ENCODE measurements around the gene PCDH19. TPM values are rescaled to one million over a fixed set of nuclear protein-coding genes. Genes with fewer than 3 reads are reported as not detected.
A peak's percentile ranks its signal among the peaks of the same experiment; 100 is the strongest.

PCDH19 gene
- total and polyA plus RNA-seq, 2 experiments from 2014 or later, result 0.87 to 1.4 TPM

DNA sequence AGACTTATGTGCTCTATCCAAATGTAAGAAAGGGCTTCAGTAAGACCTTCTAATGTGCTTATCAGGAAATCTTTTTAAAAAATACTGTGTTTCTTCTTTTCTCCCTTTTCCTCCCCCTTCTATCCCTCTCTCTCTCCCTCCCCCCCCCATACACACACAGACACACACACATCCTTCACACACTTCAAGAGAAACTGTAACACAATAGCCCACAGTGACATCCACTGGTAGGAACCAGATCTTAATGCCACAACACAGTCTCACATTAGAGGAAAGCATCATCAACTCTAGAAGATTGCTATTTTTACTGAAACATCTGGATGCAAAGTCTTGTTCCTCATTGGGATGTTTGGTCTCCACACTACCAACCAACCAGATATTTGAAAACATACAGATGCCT, 4.6 kb downstream of the PCDH19 start (continued):
- TF ChIP-seq, protein P1, sequence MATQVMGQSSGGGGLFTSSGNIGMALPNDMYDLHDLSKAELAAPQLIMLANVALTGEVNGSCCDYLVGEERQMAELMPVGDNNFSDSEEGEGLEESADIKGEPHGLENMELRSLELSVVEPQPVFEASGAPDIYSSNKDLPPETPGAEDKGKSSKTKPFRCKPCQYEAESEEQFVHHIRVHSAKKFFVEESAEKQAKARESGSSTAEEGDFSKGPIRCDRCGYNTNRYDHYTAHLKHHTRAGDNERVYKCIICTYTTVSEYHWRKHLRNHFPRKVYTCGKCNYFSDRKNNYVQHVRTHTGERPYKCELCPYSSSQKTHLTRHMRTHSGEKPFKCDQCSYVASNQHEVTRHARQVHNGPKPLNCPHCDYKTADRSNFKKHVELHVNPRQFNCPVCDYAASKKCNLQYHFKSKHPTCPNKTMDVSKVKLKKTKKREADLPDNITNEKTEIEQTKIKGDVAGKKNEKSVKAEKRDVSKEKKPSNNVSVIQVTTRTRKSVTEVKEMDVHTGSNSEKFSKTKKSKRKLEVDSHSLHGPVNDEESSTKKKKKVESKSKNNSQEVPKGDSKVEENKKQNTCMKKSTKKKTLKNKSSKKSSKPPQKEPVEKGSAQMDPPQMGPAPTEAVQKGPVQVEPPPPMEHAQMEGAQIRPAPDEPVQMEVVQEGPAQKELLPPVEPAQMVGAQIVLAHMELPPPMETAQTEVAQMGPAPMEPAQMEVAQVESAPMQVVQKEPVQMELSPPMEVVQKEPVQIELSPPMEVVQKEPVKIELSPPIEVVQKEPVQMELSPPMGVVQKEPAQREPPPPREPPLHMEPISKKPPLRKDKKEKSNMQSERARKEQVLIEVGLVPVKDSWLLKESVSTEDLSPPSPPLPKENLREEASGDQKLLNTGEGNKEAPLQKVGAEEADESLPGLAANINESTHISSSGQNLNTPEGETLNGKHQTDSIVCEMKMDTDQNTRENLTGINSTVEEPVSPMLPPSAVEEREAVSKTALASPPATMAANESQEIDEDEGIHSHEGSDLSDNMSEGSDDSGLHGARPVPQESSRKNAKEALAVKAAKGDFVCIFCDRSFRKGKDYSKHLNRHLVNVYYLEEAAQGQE (IDR thresholded peaks at IDR 0.05; ENCODE audit: unreplicated experiment), result no peak
- no peak for TF ChIP-seq EZH2 (IDR thresholded peaks at IDR 0.05; ENCODE audit: low read depth, unreplicated experiment)
- TF ChIP-seq CREB1 (CRISPR knock-in tag; IDR thresholded peaks at IDR 0.05; ENCODE audit: low read depth), result no peak
- no peak for TF ChIP-seq POLR2AphosphoS5 (IDR thresholded peaks at IDR 0.05; ENCODE audit: low read depth)
- no peak for TF ChIP-seq ZNF114 (CRISPR knock-in tag; IDR thresholded peaks at IDR 0.05)
- TF ChIP-seq JUNB (IDR thresholded peaks at IDR 0.05; ENCODE audit: unreplicated experiment), result no peak

DNA sequence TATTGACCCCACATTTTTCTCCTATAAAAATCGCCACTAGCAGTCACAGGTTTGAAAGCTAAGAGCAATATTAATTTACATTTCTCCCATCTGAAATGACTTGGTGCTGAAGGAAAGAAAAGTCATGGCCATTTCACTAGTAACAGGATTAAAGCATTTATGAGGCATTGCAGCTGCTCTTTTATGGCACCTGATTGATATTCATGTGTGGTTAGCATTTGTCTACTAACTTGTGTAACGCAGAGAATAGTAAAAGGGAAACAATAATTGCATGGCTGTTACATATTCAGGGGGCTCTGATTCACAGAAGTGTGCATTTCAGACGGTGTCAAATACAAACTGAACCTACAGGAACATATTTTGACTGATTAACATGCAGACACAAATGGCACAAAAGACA, 5.2 kb downstream of the PCDH19 start:
- Histone ChIP-seq H3K36me3 (ENCODE audit: insufficient read depth) (no peaks in the 10 kb centered on the region), H3K27ac (ENCODE audit: low read depth) (no peak overlapping the region), H2AFZ (no peak overlapping the region), H3K4me1 (ENCODE audit: insufficient read depth) (peaks cover 35% of the 10 kb centered on the region), H3K4me3 (no peak overlapping the region), H3F3A (replicated peaks; ENCODE audit: low read depth) (0 out of 2 replicates have a peak, but pooled peaks cover 3% of the 10 kb centered on the region), H3K9me2 (ENCODE audit: insufficient read depth) (no peaks in the 10 kb centered on the region), H3K4me2 (0 out of 2 replicates have a peak overlapping the region, but pooled peaks have one; percentile 14), H4K20me1 (replicated peaks; ENCODE audit: insufficient read depth) (no peaks in the 10 kb centered on the region), H3K27me3 (ENCODE audit: insufficient read depth) (peaks cover 97% of the 10 kb centered on the region), H3K79me2 (replicated peaks; ENCODE audit: insufficient read depth) (no peaks in the 10 kb centered on the region)
- peaks cover 61% of the 10 kb centered on the region for H3K27me3 Mint-ChIP-seq (ENCODE audit: insufficient read depth, low read depth, poor library complexity)
- peaks cover 7% of the 10 kb centered on the region; the same call in 1 of the 3 replicates for H3K36me3 Mint-ChIP-seq (ENCODE audit: low read depth)
- H3K4me1 Mint-ChIP-seq, result peaks cover 19% of the 10 kb centered on the region
- no peak for DNase-seq (ENCODE audit: low spot score)
- no peak overlapping the region for H3K4me3 Mint-ChIP-seq
- peaks cover 9% of the 10 kb centered on the region; the same call in 2 of the 3 replicates for H3K9me3 Mint-ChIP-seq
- ATAC-seq, result no peak
- H3K27ac Mint-ChIP-seq, result no peak overlapping the region
- TF ChIP-seq ZNF331 (CRISPR knock-in tag; IDR thresholded peaks at IDR 0.05; ENCODE audit: low read depth) (no peak), CREB1 (CRISPR knock-in tag; IDR thresholded peaks at IDR 0.05; ENCODE audit: low read depth) (no peak), POLR2AphosphoS5 (IDR thresholded peaks at IDR 0.05; ENCODE audit: low read depth) (no peak), NANOG (IDR thresholded peaks at IDR 0.05; ENCODE audit: borderline replicate concordance) (no peak), ZNF114 (CRISPR knock-in tag; IDR thresholded peaks at IDR 0.05) (no peak), EZH2 (IDR thresholded peaks at IDR 0.05; ENCODE audit: low read depth, unreplicated experiment) (no peak), STAT1 (IDR thresholded peaks at IDR 0.05; ENCODE audit: unreplicated experiment) (no peak), EZH2phosphoT487 (IDR thresholded peaks at IDR 0.05; ENCODE audit: unreplicated experiment) (no peak)
- TF ChIP-seq, protein P1 (IDR thresholded peaks at IDR 0.05; ENCODE audit: unreplicated experiment), result no peak
- TF ChIP-seq, protein P2, sequence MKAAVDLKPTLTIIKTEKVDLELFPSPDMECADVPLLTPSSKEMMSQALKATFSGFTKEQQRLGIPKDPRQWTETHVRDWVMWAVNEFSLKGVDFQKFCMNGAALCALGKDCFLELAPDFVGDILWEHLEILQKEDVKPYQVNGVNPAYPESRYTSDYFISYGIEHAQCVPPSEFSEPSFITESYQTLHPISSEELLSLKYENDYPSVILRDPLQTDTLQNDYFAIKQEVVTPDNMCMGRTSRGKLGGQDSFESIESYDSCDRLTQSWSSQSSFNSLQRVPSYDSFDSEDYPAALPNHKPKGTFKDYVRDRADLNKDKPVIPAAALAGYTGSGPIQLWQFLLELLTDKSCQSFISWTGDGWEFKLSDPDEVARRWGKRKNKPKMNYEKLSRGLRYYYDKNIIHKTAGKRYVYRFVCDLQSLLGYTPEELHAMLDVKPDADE (IDR thresholded peaks at IDR 0.05), result no peak
- TF ChIP-seq, protein P3, sequence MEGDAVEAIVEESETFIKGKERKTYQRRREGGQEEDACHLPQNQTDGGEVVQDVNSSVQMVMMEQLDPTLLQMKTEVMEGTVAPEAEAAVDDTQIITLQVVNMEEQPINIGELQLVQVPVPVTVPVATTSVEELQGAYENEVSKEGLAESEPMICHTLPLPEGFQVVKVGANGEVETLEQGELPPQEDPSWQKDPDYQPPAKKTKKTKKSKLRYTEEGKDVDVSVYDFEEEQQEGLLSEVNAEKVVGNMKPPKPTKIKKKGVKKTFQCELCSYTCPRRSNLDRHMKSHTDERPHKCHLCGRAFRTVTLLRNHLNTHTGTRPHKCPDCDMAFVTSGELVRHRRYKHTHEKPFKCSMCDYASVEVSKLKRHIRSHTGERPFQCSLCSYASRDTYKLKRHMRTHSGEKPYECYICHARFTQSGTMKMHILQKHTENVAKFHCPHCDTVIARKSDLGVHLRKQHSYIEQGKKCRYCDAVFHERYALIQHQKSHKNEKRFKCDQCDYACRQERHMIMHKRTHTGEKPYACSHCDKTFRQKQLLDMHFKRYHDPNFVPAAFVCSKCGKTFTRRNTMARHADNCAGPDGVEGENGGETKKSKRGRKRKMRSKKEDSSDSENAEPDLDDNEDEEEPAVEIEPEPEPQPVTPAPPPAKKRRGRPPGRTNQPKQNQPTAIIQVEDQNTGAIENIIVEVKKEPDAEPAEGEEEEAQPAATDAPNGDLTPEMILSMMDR (conservative IDR thresholded peaks at IDR 0.05; ENCODE audit: low read depth in 2 of 2), result no peak
